ENCODE data around the gene THSD4. TPM values are rescaled to one million over a fixed set of nuclear protein-coding genes. Genes with fewer than 3 reads are reported as not detected.

THSD4 gene
- total RNA-seq, 2 donors from 2014 or later: 71.2 to 150 TPM

DNA sequence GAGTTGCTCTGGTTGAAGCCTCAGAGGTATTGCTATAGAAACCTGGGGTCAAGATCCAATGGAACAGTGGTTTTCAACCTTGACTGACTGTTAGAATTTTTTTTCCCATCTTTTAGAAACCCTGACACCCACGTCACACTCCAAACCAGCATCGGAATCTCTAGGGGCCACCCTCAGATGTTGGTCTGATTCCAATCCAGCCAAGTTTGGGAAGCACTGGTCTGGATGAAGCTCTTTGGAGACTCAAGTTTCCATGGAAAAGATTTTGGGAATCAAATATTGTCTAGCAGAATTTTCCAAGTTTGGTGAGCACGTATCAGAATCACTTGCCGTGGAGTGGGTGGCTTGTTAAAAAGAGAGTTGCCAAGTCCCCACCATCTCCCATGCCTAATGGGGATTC is 103.8 kb downstream of the THSD4 start:
- no peaks in the 10 kb centered on the region for H3K36me3 ChIP-seq
- DNase-seq (ENCODE audit: low spot score) (no peak), ATAC-seq (ENCODE audit: insufficient number of reproducible peaks, low FRiP score, low read depth) (no peak)
- peaks cover 8 to 30% of the 10 kb centered on the region in 2 donors for H3K4me1 ChIP-seq (ENCODE audit: control insufficient read depth in 1 of 2, low read depth in 2 of 2)
- H3K27me3 ChIP-seq (replicated peaks; ENCODE audit: insufficient read depth): no peaks in the 10 kb centered on the region
- H3K27ac ChIP-seq: peak overlapping the region; percentile 47 to 62
- TF ChIP-seq, protein P1, sequence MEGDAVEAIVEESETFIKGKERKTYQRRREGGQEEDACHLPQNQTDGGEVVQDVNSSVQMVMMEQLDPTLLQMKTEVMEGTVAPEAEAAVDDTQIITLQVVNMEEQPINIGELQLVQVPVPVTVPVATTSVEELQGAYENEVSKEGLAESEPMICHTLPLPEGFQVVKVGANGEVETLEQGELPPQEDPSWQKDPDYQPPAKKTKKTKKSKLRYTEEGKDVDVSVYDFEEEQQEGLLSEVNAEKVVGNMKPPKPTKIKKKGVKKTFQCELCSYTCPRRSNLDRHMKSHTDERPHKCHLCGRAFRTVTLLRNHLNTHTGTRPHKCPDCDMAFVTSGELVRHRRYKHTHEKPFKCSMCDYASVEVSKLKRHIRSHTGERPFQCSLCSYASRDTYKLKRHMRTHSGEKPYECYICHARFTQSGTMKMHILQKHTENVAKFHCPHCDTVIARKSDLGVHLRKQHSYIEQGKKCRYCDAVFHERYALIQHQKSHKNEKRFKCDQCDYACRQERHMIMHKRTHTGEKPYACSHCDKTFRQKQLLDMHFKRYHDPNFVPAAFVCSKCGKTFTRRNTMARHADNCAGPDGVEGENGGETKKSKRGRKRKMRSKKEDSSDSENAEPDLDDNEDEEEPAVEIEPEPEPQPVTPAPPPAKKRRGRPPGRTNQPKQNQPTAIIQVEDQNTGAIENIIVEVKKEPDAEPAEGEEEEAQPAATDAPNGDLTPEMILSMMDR (IDR thresholded peaks at IDR 0.05): no peak
- no peaks in the 10 kb centered on the region for H3K9me3 ChIP-seq
- H3K4me3 ChIP-seq: no peak overlapping the region

DNA sequence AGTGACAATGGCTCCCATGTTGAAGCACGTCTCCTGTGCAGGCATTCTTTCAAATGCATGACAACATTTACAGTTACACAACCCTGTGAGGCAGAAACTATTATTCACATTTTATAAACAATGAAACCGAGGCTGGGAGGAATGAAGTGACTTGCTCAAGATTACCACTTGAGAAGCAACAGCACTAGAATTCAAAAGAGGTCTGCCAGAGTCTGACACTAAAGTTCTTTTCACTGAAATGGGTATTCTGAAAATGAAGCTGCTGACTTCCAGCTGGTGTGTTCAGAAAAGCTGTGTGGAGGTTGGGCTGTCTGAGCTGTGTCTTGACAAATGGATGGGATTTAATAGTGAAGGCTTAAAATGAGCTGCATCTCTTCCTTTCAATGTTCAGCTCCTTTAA is 104.4 kb downstream of the THSD4 start:
- Histone ChIP-seq H3K4me1 (ENCODE audit: control insufficient read depth in 1 of 2, low read depth in 2 of 2) (peaks cover 8 to 30% of the 10 kb centered on the region in 2 donors), H3K27me3 (replicated peaks; ENCODE audit: insufficient read depth) (no peaks in the 10 kb centered on the region), H3K9me3 (no peaks in the 10 kb centered on the region), H3K27ac (peak overlapping the region; percentile 47 to 62), H3K36me3 (no peaks in the 10 kb centered on the region), H3K4me3 (no peak overlapping the region)
- DNase-seq (ENCODE audit: low spot score) (no peak), ATAC-seq (ENCODE audit: insufficient number of reproducible peaks, low FRiP score, low read depth) (no peak)
- TF ChIP-seq, protein P1 (IDR thresholded peaks at IDR 0.05): no peak

DNA sequence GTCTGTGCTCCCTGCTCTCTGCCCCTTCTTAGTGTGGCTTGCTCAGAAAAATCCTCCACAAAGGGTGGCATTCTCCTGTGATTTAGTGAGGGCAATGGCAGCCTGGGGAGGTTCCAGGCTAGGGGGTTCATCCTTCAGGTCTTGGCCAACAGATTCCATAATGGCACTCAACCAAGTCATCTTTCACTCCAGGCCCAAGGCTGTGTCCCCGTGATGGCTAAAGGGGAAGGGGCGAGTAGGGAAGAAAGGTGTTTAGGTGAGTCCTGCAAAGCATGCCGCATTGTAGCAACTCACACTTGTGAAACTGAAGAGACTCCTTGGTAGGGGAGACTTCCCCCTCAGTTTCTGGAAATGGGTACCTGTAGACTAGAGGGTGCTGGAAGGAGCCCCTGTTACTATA is 105.6 kb downstream of the THSD4 start:
- H3K27ac ChIP-seq: no peak overlapping the region
- H3K27me3 ChIP-seq (replicated peaks; ENCODE audit: insufficient read depth): no peaks in the 10 kb centered on the region
- no peaks in the 10 kb centered on the region for H3K36me3 ChIP-seq
- ATAC-seq (ENCODE audit: insufficient number of reproducible peaks, low FRiP score, low read depth): no peak
- DNase-seq (ENCODE audit: low spot score): no peak
- TF ChIP-seq, protein P1 (IDR thresholded peaks at IDR 0.05): no peak
- no peaks in the 10 kb centered on the region for H3K9me3 ChIP-seq
- H3K4me1 ChIP-seq (ENCODE audit: control insufficient read depth in 1 of 2, low read depth in 2 of 2): peaks cover 8 to 27% of the 10 kb centered on the region in 2 donors
- no peak overlapping the region for H3K4me3 ChIP-seq

DNA sequence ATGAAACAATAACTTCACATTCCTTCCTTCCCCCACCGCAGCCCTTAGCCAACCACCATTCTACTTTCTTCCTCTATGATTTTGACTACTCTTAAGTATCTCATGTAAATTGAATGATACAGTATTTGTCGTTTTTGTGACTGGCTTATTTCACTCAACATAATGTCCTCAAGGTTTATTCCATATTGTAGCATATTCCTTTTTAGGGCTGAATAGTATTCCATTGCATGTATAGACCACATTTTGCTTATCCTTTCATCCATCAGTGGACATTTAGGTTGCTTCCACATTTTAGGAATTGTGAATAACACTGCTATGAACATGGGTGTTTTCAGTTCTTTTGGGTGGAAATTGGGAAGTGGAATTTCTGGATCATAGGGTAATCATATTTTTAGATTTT is 106.1 kb downstream of the THSD4 start:
- ATAC-seq (ENCODE audit: insufficient number of reproducible peaks, low FRiP score, low read depth) (no peak), DNase-seq (ENCODE audit: low spot score) (no peak)
- TF ChIP-seq, protein P1 (IDR thresholded peaks at IDR 0.05): no peak
- H3K4me3 ChIP-seq: no peak overlapping the region
- H3K4me1 ChIP-seq (ENCODE audit: control insufficient read depth in 1 of 2, low read depth in 2 of 2): peaks cover 8 to 27% of the 10 kb centered on the region in 2 donors
- H3K9me3 ChIP-seq: no peaks in the 10 kb centered on the region
- no peaks in the 10 kb centered on the region for H3K36me3 ChIP-seq
- no peak overlapping the region for H3K27ac ChIP-seq
- no peaks in the 10 kb centered on the region for H3K27me3 ChIP-seq (replicated peaks; ENCODE audit: insufficient read depth)

DNA sequence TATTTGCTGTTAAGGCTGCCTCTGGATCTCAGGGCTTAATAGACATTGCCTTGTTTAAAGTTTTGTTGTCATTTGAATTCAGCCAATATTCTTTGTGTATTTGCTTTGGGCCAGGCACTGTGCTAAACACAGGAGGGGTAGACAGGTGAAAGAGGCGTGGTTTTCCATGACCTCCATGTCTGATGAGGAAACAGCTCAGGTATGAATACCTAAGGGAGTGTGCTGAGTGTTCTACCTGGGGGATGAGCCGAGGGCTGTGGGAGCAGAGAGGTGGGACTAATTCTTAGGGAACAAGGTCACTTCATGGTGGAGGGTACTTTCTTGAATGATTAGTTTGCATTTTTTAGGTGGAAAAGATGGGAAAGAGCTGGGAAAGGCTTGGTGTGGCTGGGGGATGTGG is 108.2 kb downstream of the THSD4 start:
- Histone ChIP-seq H3K4me1 (ENCODE audit: control insufficient read depth in 1 of 2, low read depth in 2 of 2) (peaks cover 5 to 27% of the 10 kb centered on the region in 2 donors), H3K4me3 (no peak overlapping the region), H3K27ac (no peak overlapping the region), H3K36me3 (no peaks in the 10 kb centered on the region), H3K27me3 (replicated peaks; ENCODE audit: insufficient read depth) (no peaks in the 10 kb centered on the region), H3K9me3 (no peaks in the 10 kb centered on the region)
- no peak for ATAC-seq (ENCODE audit: insufficient number of reproducible peaks, low FRiP score, low read depth)
- TF ChIP-seq, protein P1 (IDR thresholded peaks at IDR 0.05): no peak
- DNase-seq (ENCODE audit: low spot score): no peak

Data from thoracic aorta (tissue), 2 donors.